Loucy (cell line): ENCODE measurements around the gene TCERG1.

ENCODE experiments used
- EZH2phosphoT487 ChIP-seq: fragments of 200-600 bp; IDR thresholded peaks from 2 replicates; pipeline ENCODE4 v1.6.1; 2018; ENCODE audit warnings: antibody characterized with exemption, mild to moderate bottlenecking, moderate library complexity, borderline replicate concordance
- TF ChIP-seq, protein P1 (sequence below): fragments of 200-600 bp; sonication (generic); conservative IDR thresholded peaks from 2 replicates; pipeline ENCODE4 v1.5.1; 2014; ENCODE audit warnings: mild to moderate bottlenecking, antibody characterized with exemption, low read length

DNA sequence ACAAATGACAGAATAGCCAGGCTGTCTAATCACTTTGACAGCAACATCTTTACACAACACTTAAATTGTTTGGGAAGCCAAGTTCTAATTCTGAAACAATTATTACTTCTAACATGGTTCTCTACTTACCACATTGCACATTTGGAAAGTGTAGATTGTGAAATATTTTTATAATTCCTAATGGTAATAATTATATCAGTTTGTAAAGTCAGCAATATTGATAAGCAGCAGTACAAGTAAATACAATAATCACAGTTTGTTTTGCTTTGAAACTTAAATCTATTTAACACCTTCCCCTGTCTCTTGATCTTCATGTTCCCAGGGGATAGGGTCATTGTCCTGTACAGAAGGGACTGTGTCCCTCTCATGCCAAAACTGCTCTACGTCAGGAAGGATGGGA lies 67.4 kb downstream of the TCERG1 start:
- TF ChIP-seq, protein P1, sequence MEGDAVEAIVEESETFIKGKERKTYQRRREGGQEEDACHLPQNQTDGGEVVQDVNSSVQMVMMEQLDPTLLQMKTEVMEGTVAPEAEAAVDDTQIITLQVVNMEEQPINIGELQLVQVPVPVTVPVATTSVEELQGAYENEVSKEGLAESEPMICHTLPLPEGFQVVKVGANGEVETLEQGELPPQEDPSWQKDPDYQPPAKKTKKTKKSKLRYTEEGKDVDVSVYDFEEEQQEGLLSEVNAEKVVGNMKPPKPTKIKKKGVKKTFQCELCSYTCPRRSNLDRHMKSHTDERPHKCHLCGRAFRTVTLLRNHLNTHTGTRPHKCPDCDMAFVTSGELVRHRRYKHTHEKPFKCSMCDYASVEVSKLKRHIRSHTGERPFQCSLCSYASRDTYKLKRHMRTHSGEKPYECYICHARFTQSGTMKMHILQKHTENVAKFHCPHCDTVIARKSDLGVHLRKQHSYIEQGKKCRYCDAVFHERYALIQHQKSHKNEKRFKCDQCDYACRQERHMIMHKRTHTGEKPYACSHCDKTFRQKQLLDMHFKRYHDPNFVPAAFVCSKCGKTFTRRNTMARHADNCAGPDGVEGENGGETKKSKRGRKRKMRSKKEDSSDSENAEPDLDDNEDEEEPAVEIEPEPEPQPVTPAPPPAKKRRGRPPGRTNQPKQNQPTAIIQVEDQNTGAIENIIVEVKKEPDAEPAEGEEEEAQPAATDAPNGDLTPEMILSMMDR: no peak
- no peak for TF ChIP-seq EZH2phosphoT487
